Ureter (tissue), 1 donor: ENCODE results near the gene CCDC27. TPM values are rescaled to one million over a fixed set of nuclear protein-coding genes. Genes with fewer than 3 reads are reported as not detected.

Experiments
- DNase-seq: peaks from one replicate; pipeline ENCODE4 v3.0.0-alpha.2; 2020; ENCODE audit warnings: low spot score
- total RNA-seq: library from RNA; stranded (reverse); gene quantifications from one replicate; pipeline ENCODE4 v1.2.4, GENCODE V29; 2023
- donor health status: DM: yes; HTN: yes; CAD: no.

The CCDC27 gene
- not detected for total RNA-seq

DNA sequence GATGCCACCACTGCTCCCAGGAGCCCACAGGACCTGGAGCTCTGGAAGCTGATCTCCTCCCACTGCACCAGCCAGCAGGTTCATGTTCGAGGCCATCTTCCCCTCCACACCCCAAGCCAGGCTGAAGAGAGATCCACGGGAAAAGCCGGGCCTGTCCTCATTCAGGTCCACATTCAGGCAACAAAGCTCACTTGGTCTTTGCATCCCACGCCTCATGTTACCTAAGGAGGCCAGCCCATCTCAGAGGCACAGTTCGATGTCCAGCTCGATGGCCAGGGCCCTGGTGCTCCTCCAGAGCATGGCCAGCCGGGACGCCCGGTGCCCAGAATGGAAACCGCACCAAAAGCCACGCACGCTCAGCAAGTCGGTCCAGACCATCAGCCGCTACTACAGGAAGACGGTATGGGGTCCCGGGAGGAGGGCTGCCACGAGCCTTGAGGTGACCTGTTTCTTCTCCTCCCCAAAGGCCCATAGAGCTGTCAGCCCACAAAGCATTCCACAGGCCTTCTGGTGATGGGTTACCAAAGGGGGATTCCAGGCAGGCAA is at the start of gene CCDC27:
Gene CCDC27, plus strand, starts transcription at position 51 of the 546 bp plus-strand sequence. Its CDS starts 32 bp downstream, at position 83.
- DNase-seq, result no peak

DNA sequence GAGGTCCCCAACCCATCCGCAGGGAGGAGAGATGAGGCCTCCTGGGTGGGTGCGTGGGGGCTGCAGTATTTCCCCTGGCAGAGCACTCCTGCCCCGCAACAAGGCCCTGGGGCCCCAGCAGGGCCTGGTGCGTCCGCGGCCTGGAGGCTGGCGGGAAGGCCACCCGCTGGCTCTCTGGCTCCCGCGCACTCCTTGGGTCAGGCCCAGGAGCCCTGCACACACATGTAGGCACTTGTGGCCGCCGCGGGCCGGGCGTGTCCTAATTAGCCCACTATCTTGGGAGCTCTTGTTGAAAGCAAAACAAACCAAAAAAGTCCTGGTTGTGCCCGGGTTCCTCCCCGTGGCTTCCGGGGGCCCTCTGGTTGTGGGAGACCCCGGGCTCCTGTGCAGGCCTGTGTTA is 49.7 kb upstream of the CCDC27 start:
- DNase-seq, result no peak

DNA sequence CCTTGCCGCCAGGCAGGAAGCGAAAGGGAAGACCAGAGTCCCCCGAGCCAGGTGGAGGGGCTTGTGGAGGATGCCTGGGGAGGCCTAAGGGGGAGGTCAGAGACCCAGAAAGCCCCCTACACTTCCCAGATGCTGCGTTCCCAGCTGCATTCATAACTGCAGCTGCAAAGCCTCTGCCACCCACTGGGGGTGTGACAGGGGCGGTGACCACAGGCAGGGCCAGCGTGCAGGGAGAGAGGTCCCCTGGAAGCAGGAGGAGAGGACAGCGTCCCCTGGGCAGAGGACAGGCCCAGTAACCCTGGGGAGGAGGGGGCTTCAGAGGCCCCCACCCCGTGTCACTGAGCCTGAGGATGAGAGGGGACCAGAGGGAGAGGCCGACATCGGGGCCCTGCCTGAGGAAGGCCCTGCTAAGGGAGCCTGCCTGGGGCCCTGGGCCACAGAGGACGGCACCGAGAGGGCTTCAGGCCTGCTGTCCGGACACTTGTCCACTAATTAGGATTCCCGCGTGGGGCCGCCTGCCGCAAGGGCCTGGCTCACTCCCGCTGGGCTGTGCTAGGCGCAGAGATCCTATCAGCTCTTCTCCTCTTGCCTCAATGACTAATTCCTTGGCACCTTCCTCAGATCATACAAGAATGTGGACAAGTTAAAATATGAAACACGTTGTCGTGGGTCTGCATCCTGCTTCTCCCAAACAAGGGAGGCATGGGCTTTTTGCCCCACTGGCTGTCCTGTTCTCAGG is 49.1 kb upstream of the CCDC27 start:
- DNase-seq, result no peak

DNA sequence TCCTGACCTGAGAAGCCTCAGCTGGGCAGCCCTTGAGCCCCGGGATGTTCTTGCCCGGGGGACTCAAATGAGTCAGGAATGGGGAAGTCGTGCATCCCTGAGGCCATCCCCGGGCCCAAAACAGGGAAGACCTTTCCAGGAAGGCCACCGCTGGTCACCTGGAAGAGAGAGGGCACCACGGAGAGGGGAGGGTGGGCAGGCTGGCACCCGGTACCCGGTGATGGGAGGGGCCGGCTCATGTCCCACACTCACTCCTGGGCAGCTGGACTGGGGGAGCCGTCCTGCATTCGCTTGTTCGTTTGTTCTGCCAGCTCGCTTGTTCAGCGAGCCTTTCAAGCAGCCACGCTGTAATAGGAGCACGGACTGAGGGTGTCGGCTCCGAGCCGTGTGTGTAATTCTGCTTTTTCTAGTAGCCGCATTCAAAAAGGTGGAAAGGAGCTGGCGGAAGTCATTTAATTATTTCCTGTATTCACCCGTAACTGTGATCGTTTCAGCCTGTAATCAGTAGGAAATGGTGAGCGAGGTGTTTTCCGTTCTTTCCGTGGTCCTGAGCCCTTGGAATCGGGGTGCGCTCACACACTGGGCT is 48.4 kb upstream of the CCDC27 start:
- DNase-seq, result no peak

DNA sequence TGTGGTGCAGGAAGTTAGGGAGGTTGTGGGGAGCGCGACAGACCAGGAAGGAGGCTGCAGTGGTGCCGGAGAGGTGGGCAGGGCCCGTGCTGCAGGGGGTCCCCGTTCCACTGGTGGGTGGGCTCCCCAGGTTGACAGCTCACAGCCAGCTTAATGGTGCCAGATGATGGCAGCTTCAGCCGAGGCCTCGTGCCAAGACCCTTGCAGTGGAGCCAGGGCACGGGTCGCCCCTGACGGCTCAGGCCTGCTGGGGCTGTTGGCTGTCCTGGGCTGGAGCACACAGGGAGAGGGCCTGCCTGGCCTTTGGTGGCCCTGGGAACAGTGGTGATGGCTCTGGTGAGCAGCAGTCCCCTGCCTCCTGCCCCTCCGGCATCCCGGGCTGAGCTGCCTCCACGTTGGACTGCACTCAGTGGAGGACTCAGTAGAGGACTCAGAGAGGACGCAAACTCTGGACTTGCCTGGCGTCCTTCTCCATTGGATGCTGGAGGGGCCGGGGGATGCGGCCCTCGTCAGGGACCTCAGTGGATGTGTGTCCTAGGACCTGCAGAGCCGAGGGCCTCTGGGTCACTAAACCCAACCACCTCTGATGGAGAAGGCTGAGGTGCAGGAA is 46.8 kb upstream of the CCDC27 start:
- DNase-seq, result no peak

DNA sequence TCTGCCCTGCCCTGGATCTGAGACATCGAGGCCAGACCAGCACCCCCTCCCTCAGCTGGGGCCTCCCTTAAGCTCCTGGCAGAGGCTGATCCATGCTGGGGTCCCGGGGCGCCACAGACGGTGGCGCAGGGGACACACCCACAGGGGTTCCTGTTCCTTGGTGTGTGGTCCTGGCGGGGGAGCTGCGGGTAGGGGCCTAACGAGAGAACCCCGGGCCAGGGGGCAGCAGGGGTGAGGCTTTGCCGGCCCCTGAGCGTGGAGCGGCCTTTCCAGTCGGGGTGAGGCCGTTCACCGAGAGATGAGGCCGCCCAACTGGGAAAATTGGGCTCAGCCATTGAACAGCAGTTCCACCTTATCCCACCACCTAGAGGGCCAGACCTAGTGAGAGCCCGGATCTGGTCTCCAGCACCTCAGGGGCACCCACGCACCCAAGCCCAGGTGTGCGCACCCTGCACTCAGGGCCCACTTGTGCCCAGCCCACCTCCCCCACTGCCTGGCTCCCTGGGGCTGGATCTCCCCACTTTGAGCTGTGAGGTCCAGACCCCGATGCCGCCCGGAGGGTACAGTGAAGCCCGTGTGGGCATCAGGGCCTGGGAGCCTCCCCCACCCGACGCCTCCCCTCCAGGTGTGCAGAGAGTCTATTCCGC is 45.5 kb upstream of the CCDC27 start:
- DNase-seq, result no peak

DNA sequence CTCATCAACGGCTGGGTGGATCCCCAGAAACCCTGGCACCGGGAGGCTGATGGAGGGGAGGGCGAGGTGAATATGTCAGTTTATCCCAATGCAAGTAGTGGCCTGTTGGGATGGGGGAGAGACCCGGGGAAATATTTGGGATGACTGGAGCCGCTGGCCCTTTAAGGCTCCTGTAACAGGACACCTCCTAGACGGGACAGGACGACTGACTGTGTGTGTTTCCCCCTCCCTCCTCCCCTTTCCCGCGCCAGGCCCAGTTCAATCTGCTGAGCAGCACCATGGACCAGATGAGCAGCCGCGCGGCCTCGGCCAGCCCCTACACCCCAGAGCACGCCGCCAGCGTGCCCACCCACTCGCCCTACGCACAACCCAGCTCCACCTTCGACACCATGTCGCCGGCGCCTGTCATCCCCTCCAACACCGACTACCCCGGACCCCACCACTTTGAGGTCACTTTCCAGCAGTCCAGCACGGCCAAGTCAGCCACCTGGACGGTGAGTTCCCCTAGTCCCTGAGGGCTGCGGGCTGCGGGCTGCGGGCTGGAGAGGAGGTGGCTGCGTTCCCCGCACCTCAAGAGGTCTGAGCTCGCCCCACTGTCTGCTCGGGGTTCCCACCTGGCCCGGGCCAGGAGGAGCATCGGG is 44.8 kb upstream of the CCDC27 start:
- no peak for DNase-seq

DNA sequence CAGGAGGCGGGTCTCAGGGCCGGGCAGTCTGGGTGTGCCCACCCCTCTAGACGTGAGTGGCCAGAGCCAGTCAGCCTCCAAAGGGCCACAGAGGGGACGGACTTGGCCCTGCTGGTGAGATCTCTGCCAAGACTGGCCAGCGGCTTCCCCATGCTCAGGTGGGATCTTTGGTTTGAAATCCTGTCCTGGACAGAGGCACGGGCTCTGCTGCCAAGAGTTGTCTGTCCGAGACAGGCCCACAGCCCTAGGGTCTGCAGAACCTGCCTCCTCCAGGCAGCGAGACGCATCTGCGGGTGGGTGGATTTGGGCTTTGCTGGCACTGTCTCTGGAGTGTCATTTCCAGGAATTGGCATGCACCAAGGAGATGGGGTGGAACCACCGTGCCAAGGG is 44.3 kb upstream of the CCDC27 start:
- no peak for DNase-seq

DNA sequence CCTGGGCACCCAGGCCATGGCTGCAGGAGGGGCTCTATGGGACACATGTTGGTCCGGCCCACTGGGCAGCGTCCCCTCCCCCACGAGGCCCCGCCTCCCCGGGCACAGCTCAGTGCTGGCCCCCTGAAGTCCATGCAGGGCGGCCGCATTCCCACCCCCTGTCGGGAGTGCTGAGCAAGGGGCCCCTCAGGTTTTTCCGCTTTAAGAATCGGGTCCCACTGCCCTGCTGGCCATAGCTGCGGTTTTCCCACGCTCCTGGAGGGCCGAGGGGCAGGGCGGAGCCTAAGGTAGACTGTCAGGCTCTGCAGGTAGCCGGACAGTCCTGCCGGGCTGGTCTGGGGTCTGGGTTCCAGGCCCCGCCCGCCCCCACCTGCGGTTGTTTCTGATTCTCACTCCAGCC is 43.5 kb upstream of the CCDC27 start:
- DNase-seq, result peak; percentile 69

DNA sequence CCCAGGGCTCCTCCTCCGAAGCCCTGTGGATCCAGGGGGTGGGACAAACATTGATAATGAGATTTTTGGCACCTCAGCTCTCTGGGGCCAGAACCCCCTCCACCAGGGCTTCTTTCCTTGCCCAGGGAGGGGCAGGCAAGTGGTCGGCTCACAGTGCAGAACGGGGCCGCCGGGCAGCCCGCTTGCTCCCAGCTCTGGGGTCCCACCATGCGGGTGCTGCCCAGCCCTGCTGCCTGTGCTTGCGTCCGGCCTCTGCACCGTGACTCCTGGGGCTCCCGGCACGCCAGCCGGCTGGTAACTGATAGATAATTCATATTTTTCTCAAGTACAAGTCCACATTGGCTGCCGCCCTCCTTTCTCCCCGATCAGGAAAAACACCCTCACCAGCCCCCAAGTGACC is 42.0 kb upstream of the CCDC27 start:
- no peak for DNase-seq

DNA sequence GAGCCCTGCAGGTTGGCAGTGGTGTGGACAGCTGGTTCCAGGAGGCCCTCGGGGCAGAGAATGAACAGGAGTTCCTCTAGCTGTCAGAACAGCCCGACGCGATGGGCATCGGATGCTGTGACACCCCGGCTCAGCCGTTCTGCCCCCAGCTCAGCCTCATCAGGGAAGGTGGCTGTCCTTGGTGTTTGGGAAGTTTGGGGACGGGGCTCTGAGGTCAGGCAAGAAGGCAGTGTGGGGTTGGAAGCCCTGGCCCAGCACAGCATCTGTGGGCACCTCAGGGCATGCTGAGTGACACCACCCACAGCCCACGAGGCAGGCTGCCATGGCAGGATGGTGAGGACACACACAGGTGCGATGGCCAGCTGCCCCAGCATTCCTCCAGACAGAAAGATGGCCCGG is 40.9 kb upstream of the CCDC27 start:
- no peak for DNase-seq

DNA sequence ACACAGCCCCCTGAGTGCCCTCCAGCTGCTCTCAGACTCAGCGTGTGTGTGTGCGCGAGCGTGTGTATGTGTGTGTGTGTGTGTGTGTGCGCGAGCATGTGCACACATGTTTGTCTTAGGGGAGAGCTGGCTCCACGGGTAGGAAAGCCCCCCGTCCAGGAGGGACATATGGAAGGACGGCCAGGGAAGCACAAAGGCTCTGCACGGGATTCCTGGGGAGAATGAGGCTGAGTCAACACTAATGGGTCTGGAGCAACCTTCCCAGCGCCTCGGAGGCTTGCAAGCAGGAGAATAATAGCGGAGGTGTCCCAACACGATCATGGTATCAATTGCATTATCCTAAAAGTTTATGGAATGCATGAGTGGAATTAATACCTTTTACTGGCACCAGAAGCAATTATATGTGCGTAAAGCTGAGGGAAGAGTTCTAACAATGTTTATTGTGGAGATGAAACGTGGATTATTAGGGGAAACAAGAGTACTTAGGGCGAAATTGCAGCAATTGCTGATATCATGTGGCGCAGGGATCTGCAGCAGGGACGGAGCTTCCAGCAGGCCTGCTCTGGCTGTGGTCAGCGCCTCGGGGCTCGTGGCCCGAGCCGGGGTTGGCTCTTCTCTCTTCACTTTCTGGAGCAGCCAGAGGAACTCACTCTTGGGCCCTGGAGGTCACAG is 40.3 kb upstream of the CCDC27 start:
- no peak for DNase-seq

DNA sequence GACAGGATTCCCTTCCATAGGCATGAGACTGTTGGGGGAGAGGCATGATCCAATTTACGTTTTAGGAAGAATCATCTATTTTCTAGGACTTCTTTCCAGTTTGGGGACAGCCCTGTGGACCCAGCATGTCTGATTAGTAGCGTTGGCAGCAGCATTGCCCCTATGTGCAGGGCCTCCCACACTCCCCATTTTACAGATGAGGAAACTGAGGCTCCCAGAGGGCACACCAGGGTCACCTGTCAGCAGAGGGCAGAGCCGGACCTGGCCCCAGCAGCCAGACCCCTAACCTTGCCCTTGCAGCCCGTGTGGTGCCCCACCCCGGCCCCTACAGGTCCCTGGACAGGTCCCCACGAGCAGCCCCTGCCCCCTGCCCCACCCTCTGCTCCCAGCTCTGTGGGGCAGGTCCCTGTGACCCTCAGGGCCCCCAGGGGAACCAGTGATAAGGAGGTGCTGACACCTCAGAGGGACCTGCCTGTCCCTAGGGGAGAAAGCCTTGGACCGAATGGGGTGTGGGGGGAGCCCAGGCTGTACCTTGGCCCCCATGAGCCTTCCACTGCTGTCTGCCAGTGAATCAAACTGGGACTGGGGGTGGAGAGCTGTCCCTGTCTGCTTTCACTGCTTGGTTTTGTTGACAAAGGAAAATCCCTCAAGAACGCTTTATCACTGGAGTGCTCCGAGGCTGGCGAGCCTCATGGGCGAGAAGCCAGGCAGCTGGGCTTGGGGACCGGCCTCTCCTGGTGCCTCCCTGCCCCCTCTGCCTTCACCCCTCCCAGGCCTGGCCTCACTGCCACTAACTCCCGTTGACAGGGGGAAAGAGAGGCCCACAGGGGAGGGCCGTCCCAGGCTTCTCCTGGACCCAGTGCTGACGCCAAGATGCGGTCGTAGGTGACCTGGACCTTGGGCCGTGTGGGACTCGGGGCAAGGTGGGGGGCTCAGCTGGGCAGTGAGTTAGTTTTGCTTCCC is 39.4 kb upstream of the CCDC27 start:
- no peak for DNase-seq

DNA sequence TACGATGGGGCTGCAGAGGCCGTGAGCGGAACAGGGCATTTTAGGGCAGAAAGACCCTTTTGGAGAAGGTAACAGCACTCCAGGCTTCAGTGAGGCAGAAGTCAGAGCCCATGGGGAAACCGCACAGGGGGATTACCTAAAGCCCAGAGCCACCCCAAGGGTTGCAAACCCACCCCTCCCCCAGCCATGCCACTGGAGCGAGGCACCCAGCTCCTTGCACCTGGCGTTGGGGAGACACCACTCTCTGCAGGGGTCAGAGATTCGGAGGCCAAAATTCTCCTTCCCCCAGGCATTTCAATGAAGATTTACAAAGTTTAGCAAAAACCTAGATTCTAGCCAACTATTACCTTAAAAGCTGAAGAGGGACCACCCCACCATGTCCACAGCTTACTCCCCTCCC is 38.4 kb upstream of the CCDC27 start:
- DNase-seq, result no peak

DNA sequence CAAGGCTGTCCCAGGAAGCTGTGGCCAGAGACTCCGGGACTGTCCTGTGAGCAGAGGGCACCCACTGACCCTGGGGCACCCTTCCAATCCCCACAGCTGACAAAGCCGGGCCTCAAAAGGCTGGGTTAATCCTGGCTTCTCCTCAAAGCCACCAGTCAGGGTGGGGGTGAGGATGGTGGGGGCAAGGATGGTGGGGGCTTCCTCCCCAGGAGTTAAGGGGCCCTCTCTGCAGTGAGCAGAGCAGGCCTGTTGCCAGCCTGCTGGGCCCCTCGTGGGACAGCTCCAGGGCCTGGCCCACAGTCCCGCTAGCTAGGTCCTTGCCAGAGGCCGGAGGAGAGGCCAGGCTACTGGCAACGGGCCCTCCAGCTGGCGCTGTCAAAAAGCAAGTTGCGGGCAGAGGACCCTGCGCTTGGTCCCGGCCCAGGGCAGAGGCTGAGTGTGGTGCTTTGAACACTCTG is 37.9 kb upstream of the CCDC27 start:
- no peak for DNase-seq

DNA sequence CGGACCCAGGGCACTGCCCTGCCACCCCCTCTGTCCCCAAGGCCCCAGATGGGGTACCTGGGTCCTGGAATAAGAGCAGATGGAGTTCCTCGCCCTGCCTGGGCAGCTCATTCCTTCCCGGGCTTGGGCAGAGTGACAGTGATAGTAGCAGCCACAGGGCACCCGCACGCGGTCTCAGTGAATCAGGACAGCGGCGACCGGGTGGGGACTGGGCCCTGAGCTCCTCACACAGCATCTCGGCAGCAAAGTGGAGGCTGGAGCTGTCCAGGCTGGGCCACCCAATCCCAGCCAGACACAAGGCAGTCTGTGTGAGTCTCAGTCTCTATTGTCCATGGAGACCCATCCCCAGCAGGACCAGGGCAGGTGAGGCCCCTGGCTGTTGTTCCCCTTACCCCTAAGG is 37.4 kb upstream of the CCDC27 start:
- DNase-seq, result no peak

DNA sequence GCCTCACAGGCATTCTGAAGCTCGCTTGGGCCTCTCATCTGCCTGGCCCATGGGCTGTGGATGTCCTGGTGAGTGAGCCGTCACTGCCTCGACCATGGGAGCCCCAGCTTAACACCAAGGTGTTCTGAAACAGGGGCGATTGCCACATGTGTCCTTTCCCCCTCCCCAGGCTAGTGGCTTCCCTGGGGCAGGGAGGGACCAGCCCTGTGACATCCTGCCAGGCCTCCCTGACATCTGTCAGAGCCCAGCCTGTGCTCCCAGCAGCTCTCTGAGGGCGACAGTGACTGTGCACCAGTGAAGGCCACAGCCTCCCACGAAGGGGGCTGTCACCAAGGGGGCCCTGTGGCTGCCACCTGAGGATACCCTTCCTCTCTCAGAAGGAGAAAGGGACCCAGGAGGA is 35.9 kb upstream of the CCDC27 start:
- DNase-seq, result no peak

DNA sequence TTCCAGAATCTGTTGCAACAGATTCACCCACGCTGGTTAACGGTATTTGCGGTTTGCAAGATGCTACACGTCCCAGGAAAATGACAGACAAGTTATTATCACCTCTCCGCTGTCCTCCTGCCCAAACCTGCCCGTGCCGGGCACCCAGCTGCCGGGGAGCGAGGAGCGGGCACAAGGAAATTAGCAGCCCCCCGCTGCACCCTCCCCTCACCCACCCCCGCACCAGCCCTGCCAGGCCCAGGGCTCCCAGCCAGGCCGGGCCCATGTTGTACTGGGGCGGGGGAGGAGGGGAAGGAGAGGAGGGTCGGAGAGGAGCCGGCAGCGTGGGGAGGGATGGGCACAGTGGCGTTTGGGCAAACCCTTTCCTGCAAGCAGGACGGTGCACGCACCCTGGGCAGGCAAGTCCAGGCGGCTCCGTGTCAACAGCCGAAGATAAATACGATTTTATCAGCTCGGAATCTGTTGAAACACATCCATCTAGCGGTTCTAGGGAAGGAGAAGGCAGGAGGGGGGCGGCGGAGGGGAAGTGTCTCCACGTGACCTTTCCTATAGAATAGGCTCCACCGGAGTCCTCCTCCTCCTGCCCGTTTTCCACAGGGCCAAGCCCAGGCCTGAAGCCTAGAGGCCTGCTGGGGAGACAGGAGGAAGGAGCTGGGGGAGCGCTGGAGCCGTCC is 35.1 kb upstream of the CCDC27 start:
- peak; percentile 83 for DNase-seq

DNA sequence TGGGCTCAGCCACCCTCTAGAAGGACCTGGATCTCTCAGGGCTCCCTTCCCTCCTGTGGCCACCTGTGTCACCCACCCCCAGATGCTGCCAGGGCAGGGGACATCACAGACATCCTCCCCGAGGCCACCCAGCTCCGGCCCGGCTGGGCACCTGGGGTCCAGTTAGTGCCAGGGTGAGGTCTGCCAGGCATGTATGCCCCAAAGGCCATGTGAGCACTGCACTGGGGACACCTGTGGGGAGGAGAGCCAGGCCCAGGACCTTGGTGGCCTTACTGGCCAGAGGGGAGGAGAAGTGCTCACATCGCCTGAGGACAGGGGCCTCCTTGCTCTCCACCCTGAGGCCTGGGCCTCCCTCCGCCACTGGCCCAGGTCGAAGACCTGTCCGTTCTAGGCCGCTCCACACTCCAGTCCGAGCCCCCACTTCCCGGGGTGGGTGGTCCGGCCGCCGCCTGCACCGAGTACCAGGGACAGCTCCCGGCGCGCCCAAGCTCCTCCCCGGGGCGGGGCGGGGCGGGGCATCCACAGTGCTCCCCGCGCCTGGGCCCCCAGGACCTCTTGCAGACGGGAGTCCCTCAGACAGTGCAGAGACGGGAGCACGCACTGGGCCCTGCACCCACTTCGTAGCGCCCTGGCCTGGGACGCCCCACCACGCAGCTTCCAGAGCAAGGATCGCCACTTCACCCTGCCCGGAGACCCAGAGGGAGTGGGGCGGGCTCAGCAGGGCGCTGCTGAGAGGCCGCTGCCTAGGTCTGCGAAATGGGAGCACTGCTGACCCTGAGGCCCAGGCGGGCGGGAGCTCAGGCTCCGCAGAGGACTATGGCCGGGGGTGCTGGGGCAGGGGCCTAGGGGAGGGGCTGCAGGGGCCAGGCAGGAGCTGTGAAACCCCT is 34.3 kb upstream of the CCDC27 start:
- DNase-seq, result no peak
